ENCODE data around the gene TKFC.
"Not testable (repeated sequence)": the region's sequence is repeated elsewhere in the genome, so short reads cannot be mapped to it uniquely, and the experiment has no call there.

TKFC gene

GRCh38 chr11:61380884-61381283, 47.9 kb downstream of the TKFC start:
- Histone ChIP-seq H3K9me2 (replicated peaks; ENCODE audit: control insufficient read depth, low read length) (no peaks in the 10 kb centered on the region), H3K4me1 (ENCODE audit: control insufficient read depth, low read length) (peaks cover 11% of the 10 kb centered on the region), H3F3A (ENCODE audit: control insufficient read depth, insufficient read depth) (no peaks in the 10 kb centered on the region), H3K4me2 (ENCODE audit: low read length) (no peak overlapping the region), H3K36me3 (ENCODE audit: control insufficient read depth, low read length) (no peaks in the 10 kb centered on the region; the same call in 1 of the 2 replicates), H4K20me1 (ENCODE audit: control insufficient read depth, insufficient read depth, low read depth, low read length) (no peaks in the 10 kb centered on the region), H3K27ac (ENCODE audit: low read depth, low read length) (no peak overlapping the region), H3K79me2 (ENCODE audit: control insufficient read depth, low read length) (no peaks in the 10 kb centered on the region), H3K4me3 (ENCODE audit: low read length) (no peak overlapping the region), H3K9me3 (ENCODE audit: control insufficient read depth, insufficient read depth, low read length) (no peaks in the 10 kb centered on the region), H3K27me3 (ENCODE audit: control insufficient read depth, low read length) (no peaks in the 10 kb centered on the region)
- TF ChIP-seq, protein P1, sequence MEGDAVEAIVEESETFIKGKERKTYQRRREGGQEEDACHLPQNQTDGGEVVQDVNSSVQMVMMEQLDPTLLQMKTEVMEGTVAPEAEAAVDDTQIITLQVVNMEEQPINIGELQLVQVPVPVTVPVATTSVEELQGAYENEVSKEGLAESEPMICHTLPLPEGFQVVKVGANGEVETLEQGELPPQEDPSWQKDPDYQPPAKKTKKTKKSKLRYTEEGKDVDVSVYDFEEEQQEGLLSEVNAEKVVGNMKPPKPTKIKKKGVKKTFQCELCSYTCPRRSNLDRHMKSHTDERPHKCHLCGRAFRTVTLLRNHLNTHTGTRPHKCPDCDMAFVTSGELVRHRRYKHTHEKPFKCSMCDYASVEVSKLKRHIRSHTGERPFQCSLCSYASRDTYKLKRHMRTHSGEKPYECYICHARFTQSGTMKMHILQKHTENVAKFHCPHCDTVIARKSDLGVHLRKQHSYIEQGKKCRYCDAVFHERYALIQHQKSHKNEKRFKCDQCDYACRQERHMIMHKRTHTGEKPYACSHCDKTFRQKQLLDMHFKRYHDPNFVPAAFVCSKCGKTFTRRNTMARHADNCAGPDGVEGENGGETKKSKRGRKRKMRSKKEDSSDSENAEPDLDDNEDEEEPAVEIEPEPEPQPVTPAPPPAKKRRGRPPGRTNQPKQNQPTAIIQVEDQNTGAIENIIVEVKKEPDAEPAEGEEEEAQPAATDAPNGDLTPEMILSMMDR (IDR thresholded peaks at IDR 0.05; ENCODE audit: low read depth, low read length, poor library complexity, severe bottlenecking) = no peak
- TF ChIP-seq EZH2phosphoT487 (IDR thresholded peaks at IDR 0.05; ENCODE audit: borderline replicate concordance, low read length) = no peak

- H3K36me3 ChIP-seq (ENCODE audit: control insufficient read depth, low read length); H3K79me2 ChIP-seq (ENCODE audit: control insufficient read depth, low read length); H3K4me3 ChIP-seq (ENCODE audit: low read length); H3K27ac ChIP-seq (ENCODE audit: low read depth, low read length); H3F3A ChIP-seq (ENCODE audit: control insufficient read depth, insufficient read depth); H3K9me2 ChIP-seq (replicated peaks; ENCODE audit: control insufficient read depth, low read length); H3K27me3 ChIP-seq (ENCODE audit: control insufficient read depth, low read length); H4K20me1 ChIP-seq (ENCODE audit: control insufficient read depth, insufficient read depth, low read depth, low read length); H3K9me3 ChIP-seq (ENCODE audit: control insufficient read depth, insufficient read depth, low read length); H3K4me2 ChIP-seq (ENCODE audit: low read length): not testable (repeated sequence)
- H3K4me1 ChIP-seq (ENCODE audit: control insufficient read depth, low read length) = peaks cover 12% of the 10 kb centered on the region
Observed at GRCh38 chr11:61383859-61384258, 50.8 kb downstream of the TKFC start.

DNA sequence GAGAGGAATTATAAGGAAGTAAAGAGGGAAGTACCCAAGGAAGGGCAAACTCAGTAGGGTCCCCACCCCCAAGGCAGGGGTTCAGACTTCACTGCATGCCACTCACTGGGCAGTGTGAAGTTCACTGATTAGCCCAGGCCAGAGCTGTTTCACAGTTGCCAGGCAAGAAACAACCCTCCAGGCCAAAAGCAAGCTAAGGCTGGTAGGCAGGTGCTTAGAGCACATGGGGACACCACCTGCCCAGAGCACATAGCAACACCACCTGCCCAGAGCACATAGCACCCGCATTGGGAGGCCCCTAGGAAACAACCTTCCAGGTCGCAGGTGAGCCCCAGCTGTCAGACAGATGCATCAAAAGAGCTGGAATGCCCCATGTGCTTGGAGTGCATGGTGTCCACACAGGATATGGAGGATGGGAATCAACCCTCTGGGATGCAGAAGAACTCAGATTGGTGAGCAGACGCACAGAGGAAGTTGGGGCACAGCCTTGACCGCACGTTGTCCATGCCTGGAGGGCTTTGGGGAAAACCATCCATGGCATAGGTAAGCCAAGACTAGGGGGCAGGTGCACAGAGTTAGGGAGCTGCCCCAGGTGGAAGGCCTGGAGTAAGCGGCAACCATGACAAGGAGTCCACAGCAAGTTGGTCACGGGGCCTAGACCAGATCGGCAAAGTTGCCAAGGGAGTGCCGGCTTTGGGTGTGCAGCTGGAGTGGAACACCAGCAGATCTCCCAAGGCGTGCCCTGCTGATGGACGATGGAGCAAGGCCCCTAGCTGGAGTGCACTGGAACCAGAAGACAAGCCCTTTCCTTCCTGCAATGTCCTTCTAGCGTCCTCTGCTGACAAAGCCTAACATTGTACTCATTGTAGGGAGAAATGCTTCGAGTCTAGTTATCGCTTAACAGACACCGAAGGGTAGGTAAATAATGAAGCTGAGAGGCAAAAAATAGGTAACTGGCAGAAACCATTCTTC, 51.5 kb downstream of the TKFC start:
- no peaks in the 10 kb centered on the region for H4K20me1 ChIP-seq (ENCODE audit: control insufficient read depth, insufficient read depth, low read depth, low read length)
- no peaks in the 10 kb centered on the region for H3K9me3 ChIP-seq (ENCODE audit: control insufficient read depth, insufficient read depth, low read length)
- peaks cover 12% of the 10 kb centered on the region for H3K4me1 ChIP-seq (ENCODE audit: control insufficient read depth, low read length)
- no peak overlapping the region for H3K4me2 ChIP-seq (ENCODE audit: low read length)
- H3K36me3 ChIP-seq (ENCODE audit: control insufficient read depth, low read length) = no peaks in the 10 kb centered on the region
- TF ChIP-seq, protein P1 (IDR thresholded peaks at IDR 0.05; ENCODE audit: low read depth, low read length, poor library complexity, severe bottlenecking) = no peak
- no peak for TF ChIP-seq EZH2phosphoT487 (IDR thresholded peaks at IDR 0.05; ENCODE audit: borderline replicate concordance, low read length)
- no peaks in the 10 kb centered on the region for H3K79me2 ChIP-seq (ENCODE audit: control insufficient read depth, low read length)
- no peaks in the 10 kb centered on the region for H3K9me2 ChIP-seq (replicated peaks; ENCODE audit: control insufficient read depth, low read length)
- H3K27me3 ChIP-seq (ENCODE audit: control insufficient read depth, low read length) = no peaks in the 10 kb centered on the region
- no peak overlapping the region for H3K4me3 ChIP-seq (ENCODE audit: low read length)
- no peak overlapping the region for H3K27ac ChIP-seq (ENCODE audit: low read depth, low read length)
- no peaks in the 10 kb centered on the region for H3F3A ChIP-seq (ENCODE audit: control insufficient read depth, insufficient read depth)

DNA sequence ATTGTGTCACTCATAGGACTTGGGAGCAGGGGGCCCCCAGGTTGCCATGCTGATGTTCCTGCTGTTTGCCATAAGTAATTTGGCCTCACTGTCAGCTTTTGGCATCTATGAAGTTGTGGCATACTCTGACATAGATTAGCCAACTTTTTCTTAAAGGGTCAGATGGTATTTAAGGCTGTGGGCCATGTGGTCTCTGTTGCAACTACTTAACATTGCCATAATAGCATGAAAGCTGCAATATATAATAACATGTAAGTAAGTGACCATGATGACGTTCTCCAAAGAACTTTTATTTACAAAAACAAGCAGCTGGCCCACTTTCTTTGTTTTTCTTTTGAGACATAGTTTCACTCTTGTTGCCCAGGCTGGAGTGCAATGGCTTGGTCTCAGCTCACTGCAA, 57.1 kb downstream of the TKFC start:
- Histone ChIP-seq H3K4me1 (ENCODE audit: control insufficient read depth, low read length) (peaks cover 30% of the 10 kb centered on the region), H3K27ac (ENCODE audit: low read depth, low read length) (no peak overlapping the region), H3K79me2 (ENCODE audit: control insufficient read depth, low read length) (0 out of 2 replicates have a peak, but pooled peaks cover 2% of the 10 kb centered on the region), H4K20me1 (ENCODE audit: control insufficient read depth, insufficient read depth, low read depth, low read length) (no peaks in the 10 kb centered on the region), H3K9me3 (ENCODE audit: control insufficient read depth, insufficient read depth, low read length) (peaks cover 5% of the 10 kb centered on the region; the same call in 1 of the 2 replicates), H3K4me2 (ENCODE audit: low read length) (no peak overlapping the region), H3F3A (ENCODE audit: control insufficient read depth, insufficient read depth) (peaks cover 8% of the 10 kb centered on the region), H3K9me2 (replicated peaks; ENCODE audit: control insufficient read depth, low read length) (no peaks in the 10 kb centered on the region), H3K36me3 (ENCODE audit: control insufficient read depth, low read length) (peaks cover 3% of the 10 kb centered on the region), H3K27me3 (ENCODE audit: control insufficient read depth, low read length) (no peaks in the 10 kb centered on the region), H3K4me3 (ENCODE audit: low read length) (no peak overlapping the region)
- TF ChIP-seq EZH2phosphoT487 (IDR thresholded peaks at IDR 0.05; ENCODE audit: borderline replicate concordance, low read length) = no peak
- TF ChIP-seq, protein P1 (IDR thresholded peaks at IDR 0.05; ENCODE audit: low read depth, low read length, poor library complexity, severe bottlenecking) = no peak
